Nephron progenitor cell (in vitro differentiated cells): ENCODE measurements around the gene PHF21B.

Experiments used
- DNase-seq: peaks from one replicate; pipeline ENCODE4 v3.0.0; 2021
- H3K27ac Mint-ChIP-seq: 2 replicates; pipeline ENCODE4 v1.8.0; 2021; ENCODE audit warnings: mild to moderate bottlenecking, moderate library complexity, mixed read lengths
- H3K27me3 Mint-ChIP-seq: 2 replicates; pipeline ENCODE4 v1.8.0; 2021; ENCODE audit warnings: mild to moderate bottlenecking, low read depth, mixed read lengths; ENCODE audit not compliant: poor library complexity
- H3K36me3 Mint-ChIP-seq: 2 replicates; pipeline ENCODE4 v1.8.0; 2021; ENCODE audit warnings: low read depth, mixed read lengths
- H3K4me1 Mint-ChIP-seq: 2 replicates; pipeline ENCODE4 v1.8.0; 2021; ENCODE audit warnings: mixed read lengths
- H3K4me3 Mint-ChIP-seq: 2 replicates; pipeline ENCODE4 v1.8.0; 2021; ENCODE audit warnings: mild to moderate bottlenecking, moderate library complexity, mixed read lengths
- H3K9me3 Mint-ChIP-seq: 2 replicates; pipeline ENCODE4 v1.8.0; 2021; ENCODE audit warnings: mild to moderate bottlenecking, moderate library complexity, mixed read lengths
- TF ChIP-seq, protein P1 (sequence below): fragments of 200-600 bp; sonication (generic); IDR thresholded peaks from 2 replicates; pipeline ENCODE4 v1.5.0; 2021; ENCODE audit warnings: antibody characterized with exemption

PHF21B gene

DNA sequence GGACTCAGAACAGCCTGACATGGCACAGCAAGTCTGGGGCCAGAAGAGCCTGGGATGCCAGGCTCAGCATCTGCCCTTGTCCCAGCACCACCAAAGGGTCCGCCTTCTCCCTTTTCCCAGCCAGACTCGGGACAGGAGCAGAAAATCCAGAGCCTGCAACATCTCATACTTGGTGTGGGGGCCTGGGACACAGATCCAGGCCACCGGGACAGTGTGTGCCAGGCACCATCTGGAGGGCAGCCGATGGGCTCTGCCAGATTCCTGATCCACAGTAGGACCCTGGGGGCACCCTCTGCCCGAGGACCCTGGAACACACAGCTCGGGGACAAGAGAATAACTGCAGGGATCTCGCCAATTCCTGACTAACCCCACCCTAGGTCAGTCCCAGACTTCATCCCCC is 67.7 kb downstream of the PHF21B start:
- Mint-ChIP-seq H3K4me3 (no peak overlapping the region), H3K9me3 (no peaks in the 10 kb centered on the region), H3K4me1 (peaks cover 60% of the 10 kb centered on the region), H3K27ac (no peak overlapping the region), H3K27me3 (peaks cover 4% of the 10 kb centered on the region), H3K36me3 (peaks cover 4% of the 10 kb centered on the region)
- TF ChIP-seq, protein P1, sequence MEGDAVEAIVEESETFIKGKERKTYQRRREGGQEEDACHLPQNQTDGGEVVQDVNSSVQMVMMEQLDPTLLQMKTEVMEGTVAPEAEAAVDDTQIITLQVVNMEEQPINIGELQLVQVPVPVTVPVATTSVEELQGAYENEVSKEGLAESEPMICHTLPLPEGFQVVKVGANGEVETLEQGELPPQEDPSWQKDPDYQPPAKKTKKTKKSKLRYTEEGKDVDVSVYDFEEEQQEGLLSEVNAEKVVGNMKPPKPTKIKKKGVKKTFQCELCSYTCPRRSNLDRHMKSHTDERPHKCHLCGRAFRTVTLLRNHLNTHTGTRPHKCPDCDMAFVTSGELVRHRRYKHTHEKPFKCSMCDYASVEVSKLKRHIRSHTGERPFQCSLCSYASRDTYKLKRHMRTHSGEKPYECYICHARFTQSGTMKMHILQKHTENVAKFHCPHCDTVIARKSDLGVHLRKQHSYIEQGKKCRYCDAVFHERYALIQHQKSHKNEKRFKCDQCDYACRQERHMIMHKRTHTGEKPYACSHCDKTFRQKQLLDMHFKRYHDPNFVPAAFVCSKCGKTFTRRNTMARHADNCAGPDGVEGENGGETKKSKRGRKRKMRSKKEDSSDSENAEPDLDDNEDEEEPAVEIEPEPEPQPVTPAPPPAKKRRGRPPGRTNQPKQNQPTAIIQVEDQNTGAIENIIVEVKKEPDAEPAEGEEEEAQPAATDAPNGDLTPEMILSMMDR: no peak
- no peak for DNase-seq

DNA sequence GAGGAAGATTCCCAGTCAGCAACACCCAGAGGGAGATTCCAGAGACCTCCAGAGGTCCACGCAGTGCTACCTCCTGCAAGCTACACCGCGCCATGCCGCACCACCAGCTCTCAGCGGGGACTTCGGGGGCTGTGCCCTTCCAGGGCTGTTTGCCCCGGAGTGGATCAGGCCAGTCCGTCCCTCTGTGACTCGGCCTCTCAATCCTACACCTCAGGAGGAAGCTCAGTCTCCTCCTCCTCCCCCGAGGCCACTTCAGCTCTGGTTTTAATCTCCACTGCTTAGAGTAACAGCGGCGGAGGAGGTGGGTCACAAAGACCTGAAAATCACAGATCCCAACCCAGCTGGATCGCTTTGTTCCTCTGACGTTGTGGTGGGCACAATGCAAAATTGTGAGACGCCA is 68.6 kb downstream of the PHF21B start:
- H3K9me3 Mint-ChIP-seq: no peaks in the 10 kb centered on the region
- no peak for DNase-seq
- H3K36me3 Mint-ChIP-seq: peaks cover 4% of the 10 kb centered on the region
- H3K4me3 Mint-ChIP-seq: no peak overlapping the region
- peaks cover 55% of the 10 kb centered on the region for H3K4me1 Mint-ChIP-seq
- TF ChIP-seq, protein P1: no peak
- H3K27ac Mint-ChIP-seq: peak overlapping the region; percentile 71
- H3K27me3 Mint-ChIP-seq: peaks cover 4% of the 10 kb centered on the region

DNA sequence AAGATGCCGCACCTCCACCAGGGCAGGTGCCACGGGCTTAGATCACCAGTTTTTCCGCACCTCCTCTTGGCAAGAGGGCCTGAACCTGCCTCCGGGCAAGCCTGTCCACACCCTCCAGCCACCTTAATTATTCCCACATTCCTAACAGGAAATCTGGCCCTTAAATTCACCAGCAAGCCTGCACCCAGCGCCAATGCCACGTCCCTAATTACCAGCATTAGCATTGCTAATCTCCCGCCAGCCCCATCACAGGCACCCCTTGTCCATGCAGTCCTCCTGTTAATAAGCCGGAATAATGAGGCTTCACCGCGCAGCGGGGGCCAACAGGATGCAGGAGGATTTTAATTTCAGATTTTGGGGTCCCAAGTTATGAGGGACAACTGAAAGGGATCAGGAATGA is 69.7 kb downstream of the PHF21B start:
- no peak for DNase-seq
- Mint-ChIP-seq H3K9me3 (no peaks in the 10 kb centered on the region), H3K36me3 (peaks cover 4% of the 10 kb centered on the region), H3K27ac (no peak overlapping the region), H3K4me1 (peaks cover 45% of the 10 kb centered on the region), H3K4me3 (no peak overlapping the region), H3K27me3 (peaks cover 4% of the 10 kb centered on the region)
- TF ChIP-seq, protein P1: no peak

DNA sequence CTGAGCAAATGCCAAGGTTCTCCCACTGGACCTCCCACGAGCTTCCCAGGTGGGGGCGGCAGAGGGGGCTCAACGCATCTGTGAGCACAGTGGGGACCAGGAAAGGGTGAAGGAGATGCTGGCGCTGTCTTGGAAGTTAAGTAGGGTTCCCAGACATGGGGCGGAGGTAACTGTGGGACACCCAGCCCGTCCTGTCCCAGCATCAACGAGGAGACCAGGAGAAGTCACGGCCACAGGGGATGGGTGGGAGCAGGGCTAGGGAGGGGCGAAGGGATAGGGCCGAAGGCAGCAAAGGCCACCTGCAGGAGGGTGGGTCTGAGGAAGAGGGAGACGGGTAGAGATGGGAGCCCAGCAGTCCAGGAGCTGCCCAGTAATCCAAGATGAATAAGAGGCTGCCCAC is 70.4 kb downstream of the PHF21B start:
- no peaks in the 10 kb centered on the region for H3K9me3 Mint-ChIP-seq
- peaks cover 43% of the 10 kb centered on the region for H3K4me1 Mint-ChIP-seq
- H3K27ac Mint-ChIP-seq: no peak overlapping the region
- H3K4me3 Mint-ChIP-seq: no peak overlapping the region
- H3K27me3 Mint-ChIP-seq: peaks cover under 1% of the 10 kb centered on the region
- no peaks in the 10 kb centered on the region for H3K36me3 Mint-ChIP-seq
- TF ChIP-seq, protein P1: no peak
- no peak for DNase-seq

DNA sequence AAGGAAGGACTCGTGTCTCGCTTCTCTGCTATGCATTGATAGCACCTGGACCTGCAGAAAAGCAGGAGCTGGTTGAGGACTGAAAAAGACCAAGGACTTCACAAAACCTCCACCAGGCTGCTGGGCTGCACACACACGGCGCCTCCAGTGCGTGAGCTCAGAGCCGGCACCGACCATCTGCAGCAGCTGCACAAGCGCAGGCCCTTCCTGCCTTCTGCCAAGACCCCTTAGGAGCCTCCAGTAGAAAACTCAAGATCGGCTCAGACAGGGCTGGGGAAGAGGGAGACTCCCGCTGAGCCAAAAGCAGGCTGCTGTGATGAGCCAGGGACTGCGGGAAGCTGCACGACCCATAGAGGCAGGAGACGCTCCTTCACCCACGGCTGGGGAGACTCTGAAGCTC is 70.9 kb downstream of the PHF21B start:
- Mint-ChIP-seq H3K36me3 (no peaks in the 10 kb centered on the region), H3K27me3 (no peaks in the 10 kb centered on the region), H3K9me3 (no peaks in the 10 kb centered on the region), H3K4me1 (peaks cover 43% of the 10 kb centered on the region), H3K4me3 (no peak overlapping the region), H3K27ac (no peak overlapping the region)
- DNase-seq: no peak
- TF ChIP-seq, protein P1: no peak

DNA sequence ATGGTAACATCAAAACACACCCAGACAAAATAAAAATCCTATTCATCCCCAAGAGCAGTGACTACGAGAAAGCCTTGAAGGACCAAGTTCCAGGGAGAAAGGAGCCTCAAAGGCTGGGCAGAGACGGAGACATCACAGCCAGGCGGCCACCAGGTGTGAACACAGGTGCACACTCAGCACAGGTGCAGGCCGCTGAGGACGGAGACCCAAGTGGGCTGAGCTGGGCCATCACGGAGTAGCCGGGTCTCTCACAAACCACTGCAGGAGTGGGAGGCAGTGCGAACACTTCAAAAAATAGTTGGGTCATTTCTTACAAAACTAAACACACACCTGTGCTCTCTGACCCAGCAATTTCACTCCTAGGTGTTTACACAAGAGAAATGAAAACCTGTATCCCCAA is 72.6 kb downstream of the PHF21B start:
- Mint-ChIP-seq H3K27ac (peak overlapping the region; percentile 39), H3K4me3 (no peak overlapping the region), H3K9me3 (no peaks in the 10 kb centered on the region), H3K4me1 (peaks cover 46% of the 10 kb centered on the region), H3K36me3 (peaks cover 9% of the 10 kb centered on the region), H3K27me3 (no peaks in the 10 kb centered on the region)
- no peak for DNase-seq
- TF ChIP-seq, protein P1: no peak
